H7 (cell line): ENCODE data around the gene RAPSN. TPM values are rescaled to one million over a fixed set of nuclear protein-coding genes. Genes with fewer than 3 reads are reported as not detected.

Source experiments
- DNase-seq: peaks from one replicate; pipeline ENCODE4 v3.0.0; 2012
- H3K27me3 ChIP-seq: 2 replicates; pipeline ENCODE4 v1.6.0; 2011; ENCODE audit warnings: mild to moderate bottlenecking, low read length; ENCODE audit not compliant: control insufficient read depth, insufficient read depth
- H3K36me3 ChIP-seq: replicated peaks from 2 replicates; pipeline ENCODE4 v1.5.1; 2011; ENCODE audit warnings: low read length; ENCODE audit not compliant: control insufficient read depth, insufficient read depth
- H3K4me3 ChIP-seq: 2 replicates; pipeline ENCODE4 v1.5.1; 2011; ENCODE audit warnings: low read depth, mild to moderate bottlenecking, control low read depth, low read length, moderate library complexity; ENCODE audit not compliant: insufficient read depth
- total RNA-seq: library from RNA; depleted of rRNA; stranded (reverse); fragments of >200 nt; shearing (Covaris generic); gene quantifications from 2 replicates; pipeline ENCODE4 v1.2.3, GENCODE V29; 2014; rRNA removed

Gene RAPSN
- 0.33 and 0.42 TPM in 2 replicates for total RNA-seq

- Histone ChIP-seq H3K4me3 (no peak within 1 kb of the TSS), H3K27me3 (no peaks in the 10 kb centered on the region), H3K36me3 (no peaks in the 10 kb centered on the region)
- peak; percentile 62 for DNase-seq
These were observed at the start of gene RAPSN for GRCh38 chr11:47448566-47449427. RAPSN (minus strand) TSS chr11:47449136; CDS start chr11:47448964, 172 bp downstream.

GRCh38 chr11:47498149-47498548 lies 49.2 kb upstream of the RAPSN start:
- Histone ChIP-seq H3K4me3 (no peak overlapping the region), H3K27me3 (no peaks in the 10 kb centered on the region), H3K36me3 (no peaks in the 10 kb centered on the region)
- no peak for DNase-seq

- DNase-seq: no peak
- Histone ChIP-seq H3K27me3 (no peaks in the 10 kb centered on the region), H3K4me3 (no peak overlapping the region), H3K36me3 (no peaks in the 10 kb centered on the region)
These were observed 47.9 kb upstream of the RAPSN start for GRCh38 chr11:47496808-47497207.

GRCh38 chr11:47495856-47496217 lies 46.9 kb upstream of the RAPSN start:
- no peaks in the 10 kb centered on the region for H3K36me3 ChIP-seq

GRCh38 chr11:47495011-47495855 lies 46.3 kb upstream of the RAPSN start:
- no peak for DNase-seq
- no peaks in the 10 kb centered on the region for H3K36me3 ChIP-seq
- H3K4me3 ChIP-seq: no peak overlapping the region
- no peaks in the 10 kb centered on the region for H3K27me3 ChIP-seq

More at GRCh38 chr11:47495856-47496217, 46.9 kb upstream of the RAPSN start:
- Histone ChIP-seq H3K27me3 (no peaks in the 10 kb centered on the region), H3K4me3 (no peak overlapping the region)
- no peak for DNase-seq

GRCh38 chr11:47489395-47489755 lies 40.4 kb upstream of the RAPSN start:
- DNase-seq: no peak
- Histone ChIP-seq H3K4me3 (no peak overlapping the region), H3K36me3 (peaks cover 15% of the 10 kb centered on the region), H3K27me3 (no peaks in the 10 kb centered on the region)

GRCh38 chr11:47488674-47489394 lies 39.9 kb upstream of the RAPSN start:
- H3K36me3 ChIP-seq: peaks cover 20% of the 10 kb centered on the region
- H3K27me3 ChIP-seq: no peaks in the 10 kb centered on the region
- no peak for DNase-seq
- no peak overlapping the region for H3K4me3 ChIP-seq

- Histone ChIP-seq H3K27me3 (no peaks in the 10 kb centered on the region), H3K36me3 (peaks cover 24% of the 10 kb centered on the region)
- DNase-seq: no peak
These were observed 39.2 kb upstream of the RAPSN start for GRCh38 chr11:47488111-47488510.

GRCh38 chr11:47487421-47487820 lies 38.5 kb upstream of the RAPSN start:
- Histone ChIP-seq H3K27me3 (no peaks in the 10 kb centered on the region), H3K36me3 (peaks cover 27% of the 10 kb centered on the region), H3K4me3 (no peak overlapping the region)
- DNase-seq: no peak

More at GRCh38 chr11:47488111-47488510, 39.2 kb upstream of the RAPSN start:
- no peak overlapping the region for H3K4me3 ChIP-seq

- Histone ChIP-seq H3K4me3 (no peak overlapping the region), H3K36me3 (peaks cover 33% of the 10 kb centered on the region), H3K27me3 (no peaks in the 10 kb centered on the region)
- no peak for DNase-seq
These were observed 36.2 kb upstream of the RAPSN start for GRCh38 chr11:47485107-47485506.

GRCh38 chr11:47483457-47483856 lies 34.5 kb upstream of the RAPSN start:
- no peak overlapping the region for H3K4me3 ChIP-seq
- no peak for DNase-seq
- H3K36me3 ChIP-seq: peaks cover 43% of the 10 kb centered on the region

GRCh38 chr11:47480762-47481161 lies 31.8 kb upstream of the RAPSN start:
- no peaks in the 10 kb centered on the region for H3K27me3 ChIP-seq
- H3K4me3 ChIP-seq: no peak overlapping the region
- no peak for DNase-seq
- peaks cover 57% of the 10 kb centered on the region for H3K36me3 ChIP-seq

More at GRCh38 chr11:47483457-47483856, 34.5 kb upstream of the RAPSN start:
- no peaks in the 10 kb centered on the region for H3K27me3 ChIP-seq

GRCh38 chr11:47478651-47479329 lies 29.9 kb upstream of the RAPSN start:
- Histone ChIP-seq H3K36me3 (peaks cover 57% of the 10 kb centered on the region), H3K4me3 (no peak overlapping the region), H3K27me3 (no peaks in the 10 kb centered on the region)
- no peak for DNase-seq

GRCh38 chr11:47477753-47478152 lies 28.8 kb upstream of the RAPSN start:
- no peak overlapping the region for H3K4me3 ChIP-seq
- peaks cover 60% of the 10 kb centered on the region for H3K36me3 ChIP-seq
- no peaks in the 10 kb centered on the region for H3K27me3 ChIP-seq
- no peak for DNase-seq
